ENCODE results near the gene ZNF397. TPM values are rescaled to one million over a fixed set of nuclear protein-coding genes. Genes with fewer than 3 reads are reported as not detected.
A peak's percentile ranks its signal among the peaks of the same experiment; 100 is the strongest.

Gene ZNF397
- total and polyA plus RNA-seq, 2 experiments from 2014 or later, result 6.5 to 10.6 TPM

GRCh38 chr18:35278085-35278484 is 37.3 kb downstream of the ZNF397 start:
- Histone ChIP-seq H3K4me2 (ENCODE audit: unreplicated experiment) (no peak overlapping the region), H4K20me1 (ENCODE audit: insufficient read depth) (no peaks in the 10 kb centered on the region), H3K4me3 (no peak overlapping the region), H3K27ac (no peak overlapping the region), H3K36me3 (ENCODE audit: low read depth) (no peaks in the 10 kb centered on the region), H3K4me1 (ENCODE audit: insufficient read depth) (peaks cover 15% of the 10 kb centered on the region), H3K79me2 (ENCODE audit: insufficient read depth) (peaks cover 57% of the 10 kb centered on the region), H3K9ac (no peak overlapping the region), H3K9me3 (ENCODE audit: low read depth) (no peaks in the 10 kb centered on the region), H3K9me2 (ENCODE audit: insufficient read depth) (0 out of 2 replicates have a peak, but pooled peaks cover 3% of the 10 kb centered on the region), H2AFZ (no peak overlapping the region), H3F3A (ENCODE audit: insufficient read depth) (peaks cover 19% of the 10 kb centered on the region), H3K27me3 (replicated peaks; ENCODE audit: insufficient read depth) (no peaks in the 10 kb centered on the region)
- 89 to 90% methylated on average over 1 of the region's 1 CpG for WGBS, 2 experiments (ENCODE audit: low coverage in 1 of 2, low lambda C conversion rate in 2 of 2, missing lambda C conversion rate in 2 of 2)
- in situ Hi-C loops (cut with MboI), result no loop called here
- DNase-seq, result no peak
- TF ChIP-seq EZH2 (IDR thresholded peaks at IDR 0.05; ENCODE audit: insufficient read depth, poor library complexity, severe bottlenecking) (no peak), EZH2phosphoT487 (IDR thresholded peaks at IDR 0.05; ENCODE audit: insufficient read depth, low read depth) (no peak)

DNA sequence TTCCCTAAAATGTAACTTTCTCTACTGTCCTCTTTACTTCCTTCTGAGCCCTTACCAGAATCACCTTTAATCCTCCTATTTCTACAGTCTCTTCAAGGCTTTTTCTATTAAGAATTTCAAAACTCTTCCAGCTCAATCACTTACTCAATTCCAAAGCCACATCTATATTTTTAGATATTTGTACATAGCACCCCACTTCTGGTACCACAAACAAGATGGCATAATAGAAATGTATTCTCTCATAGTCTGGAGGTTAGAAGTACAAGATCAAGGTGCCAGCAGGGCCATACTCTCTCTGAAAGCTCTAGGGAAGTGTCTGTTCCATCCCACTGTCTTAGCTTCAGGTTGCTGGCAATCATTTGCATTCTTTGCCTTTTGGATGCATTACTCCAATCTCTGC is 38.1 kb downstream of the ZNF397 start:
- TF ChIP-seq EZH2 (IDR thresholded peaks at IDR 0.05; ENCODE audit: insufficient read depth, poor library complexity, severe bottlenecking) (no peak), EZH2phosphoT487 (IDR thresholded peaks at IDR 0.05; ENCODE audit: insufficient read depth, low read depth) (no peak)
- peaks cover 66% of the 10 kb centered on the region for H3K79me2 ChIP-seq (ENCODE audit: insufficient read depth)
- no peak overlapping the region for H3K4me2 ChIP-seq (ENCODE audit: unreplicated experiment)
- no peak overlapping the region for H2AFZ ChIP-seq
- no peaks in the 10 kb centered on the region for H3K9me3 ChIP-seq (ENCODE audit: low read depth)
- 0 out of 2 replicates have a peak, but pooled peaks cover 3% of the 10 kb centered on the region for H3K9me2 ChIP-seq (ENCODE audit: insufficient read depth)
- no peak overlapping the region for H3K4me3 ChIP-seq
- no peak for DNase-seq
- H3K27ac ChIP-seq, result no peak overlapping the region
- H3F3A ChIP-seq (ENCODE audit: insufficient read depth), result peaks cover 20% of the 10 kb centered on the region
- in situ Hi-C loops (cut with MboI), result no loop called here
- H3K27me3 ChIP-seq (replicated peaks; ENCODE audit: insufficient read depth), result no peaks in the 10 kb centered on the region
- no peak overlapping the region for H3K9ac ChIP-seq
- peaks cover 15% of the 10 kb centered on the region for H3K4me1 ChIP-seq (ENCODE audit: insufficient read depth)
- H3K36me3 ChIP-seq (ENCODE audit: low read depth), result no peaks in the 10 kb centered on the region
- no peaks in the 10 kb centered on the region for H4K20me1 ChIP-seq (ENCODE audit: insufficient read depth)

DNA sequence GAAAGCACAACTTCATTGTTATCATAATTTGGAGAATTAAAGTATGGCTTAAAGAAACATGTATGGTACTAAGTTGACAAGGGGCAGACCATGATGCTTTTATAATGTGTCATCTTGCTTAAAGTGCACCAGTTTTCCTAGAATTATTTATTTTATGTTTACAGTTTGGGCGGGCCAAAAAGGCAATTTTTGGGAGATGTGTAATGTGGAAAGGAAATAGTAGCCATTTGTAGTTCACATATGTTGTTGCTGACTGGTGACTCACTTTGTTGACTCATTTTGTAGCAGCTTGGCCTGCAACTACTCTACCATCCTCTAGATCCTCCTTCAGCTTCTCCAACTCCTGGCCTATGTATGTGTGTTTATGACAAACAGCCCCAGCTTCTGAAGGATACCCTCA is 41.5 kb downstream of the ZNF397 start:
- in situ Hi-C loops (cut with MboI), result no loop called here
- Histone ChIP-seq H3K4me1 (ENCODE audit: insufficient read depth) (peaks cover 15% of the 10 kb centered on the region), H3K4me3 (no peak overlapping the region), H3K27me3 (replicated peaks; ENCODE audit: insufficient read depth) (no peaks in the 10 kb centered on the region), H3K4me2 (ENCODE audit: unreplicated experiment) (peak overlapping the region; percentile 69), H3K9me3 (ENCODE audit: low read depth) (no peaks in the 10 kb centered on the region), H4K20me1 (ENCODE audit: insufficient read depth) (no peaks in the 10 kb centered on the region), H3K27ac (peak overlapping the region; percentile 59), H2AFZ (peak overlapping the region; percentile 46; the same call in 1 of the 2 replicates), H3K36me3 (ENCODE audit: low read depth) (no peaks in the 10 kb centered on the region), H3F3A (ENCODE audit: insufficient read depth) (peaks cover 20% of the 10 kb centered on the region), H3K79me2 (ENCODE audit: insufficient read depth) (peaks cover 89% of the 10 kb centered on the region), H3K9ac (no peak overlapping the region), H3K9me2 (ENCODE audit: insufficient read depth) (no peaks in the 10 kb centered on the region)
- 0% methylated on average over 1 of the region's 1 CpG for WGBS, 2 experiments (ENCODE audit: low coverage in 1 of 2, low lambda C conversion rate in 2 of 2, missing lambda C conversion rate in 2 of 2)
- peak; percentile 94 for DNase-seq
- no peak for TF ChIP-seq EZH2phosphoT487 (IDR thresholded peaks at IDR 0.05; ENCODE audit: insufficient read depth, low read depth)
- no peak for TF ChIP-seq EZH2 (IDR thresholded peaks at IDR 0.05; ENCODE audit: insufficient read depth, poor library complexity, severe bottlenecking)

GRCh38 chr18:35283923-35284794 is 43.3 kb downstream of the ZNF397 start:
- H3K79me2 ChIP-seq (ENCODE audit: insufficient read depth), result peaks cover 89% of the 10 kb centered on the region
- H3K27ac ChIP-seq, result no peak overlapping the region
- no peak overlapping the region for H3K4me3 ChIP-seq
- DNase-seq, result no peak
- 85 to 88% methylated on average over 7 of the region's 7 CpGs for WGBS, 2 experiments (ENCODE audit: low coverage in 1 of 2, low lambda C conversion rate in 2 of 2, missing lambda C conversion rate in 2 of 2)
- no peak overlapping the region for H2AFZ ChIP-seq
- H3K9ac ChIP-seq, result no peak overlapping the region
- H4K20me1 ChIP-seq (ENCODE audit: insufficient read depth), result no peaks in the 10 kb centered on the region
- H3K36me3 ChIP-seq (ENCODE audit: low read depth), result no peaks in the 10 kb centered on the region
- in situ Hi-C loops (cut with MboI), result no loop called here
- TF ChIP-seq EZH2 (IDR thresholded peaks at IDR 0.05; ENCODE audit: insufficient read depth, poor library complexity, severe bottlenecking) (no peak), EZH2phosphoT487 (IDR thresholded peaks at IDR 0.05; ENCODE audit: insufficient read depth, low read depth) (no peak)
- H3K9me2 ChIP-seq (ENCODE audit: insufficient read depth), result no peaks in the 10 kb centered on the region
- peaks cover 20% of the 10 kb centered on the region for H3F3A ChIP-seq (ENCODE audit: insufficient read depth)
- no peak overlapping the region for H3K4me2 ChIP-seq (ENCODE audit: unreplicated experiment)
- peaks cover 15% of the 10 kb centered on the region for H3K4me1 ChIP-seq (ENCODE audit: insufficient read depth)
- H3K27me3 ChIP-seq (replicated peaks; ENCODE audit: insufficient read depth), result no peaks in the 10 kb centered on the region
- no peaks in the 10 kb centered on the region for H3K9me3 ChIP-seq (ENCODE audit: low read depth)

Data from GM23248 (cell line).